GM18909 (cell line): ENCODE results near the gene UBE2V1.
"Not testable (repeated sequence)": the region's sequence is repeated elsewhere in the genome, so short reads cannot be mapped to it uniquely, and the experiment has no call there.

Experiments used
- ATAC-seq: cut with Tn5 transposase; IDR thresholded peaks from one replicate; pipeline ENCODE4 v1.9.1; 2021; ENCODE audit warnings: mild to moderate bottlenecking; ENCODE audit not compliant: unreplicated experiment, poor library complexity

UBE2V1 gene

GRCh38 chr20:50112512-50113419 is at the start of gene UBE2V1:
Gene UBE2V1, minus strand, starts transcription at chr20:50113150. Its CDS starts 22 bp downstream, at chr20:50113128.
- peak; percentile 45 for ATAC-seq

GRCh38 chr20:50161494-50161893 is 48.5 kb upstream of the UBE2V1 start:
- not testable (repeated sequence) for ATAC-seq

- ATAC-seq: peak; percentile 93
Observed at GRCh38 chr20:50153500-50154377, 40.8 kb upstream of the UBE2V1 start, which contains the start of gene PEDS1. Gene PEDS1, minus strand, starts transcription at chr20:50153723. Its CDS starts 86 bp downstream, at chr20:50153637.

GRCh38 chr20:50153153-50153499 is 40.2 kb upstream of the UBE2V1 start:
- ATAC-seq: no peak

- no peak for ATAC-seq
Observed at GRCh38 chr20:50152394-50153152, 39.6 kb upstream of the UBE2V1 start.

- ATAC-seq: no peak
Observed at GRCh38 chr20:50151034-50151743, 38.2 kb upstream of the UBE2V1 start.

- ATAC-seq: no peak
Observed at GRCh38 chr20:50149481-50150254, 36.7 kb upstream of the UBE2V1 start.

- ATAC-seq: no peak
Observed at GRCh38 chr20:50146732-50147662, 34.0 kb upstream of the UBE2V1 start.

- no peak for ATAC-seq
Observed at GRCh38 chr20:50146214-50146613, 33.3 kb upstream of the UBE2V1 start.

GRCh38 chr20:50145566-50145965 is 32.6 kb upstream of the UBE2V1 start:
- ATAC-seq: no peak

GRCh38 chr20:50144362-50144761 is 31.4 kb upstream of the UBE2V1 start:
- ATAC-seq: no peak

- no peak for ATAC-seq
Observed at GRCh38 chr20:50142812-50143211, 29.9 kb upstream of the UBE2V1 start.

GRCh38 chr20:50141811-50142561 is 29.0 kb upstream of the UBE2V1 start:
- no peak for ATAC-seq

GRCh38 chr20:50141018-50141675 is 28.2 kb upstream of the UBE2V1 start:
- no peak for ATAC-seq

GRCh38 chr20:50140339-50140859 is 27.4 kb upstream of the UBE2V1 start:
- ATAC-seq: no peak
